Stomach (tissue), 9 donors: ENCODE data around the gene CNPY4. TPM values are rescaled to one million over a fixed set of nuclear protein-coding genes. Genes with fewer than 3 reads are reported as not detected.

ENCODE experiments used
- DNase-seq, 2 donors: peaks; one replicate each; pipeline versions ENCODE4 v3.0.0 to v3.0.0-alpha.2; 2013 to 2019
- H3K27ac ChIP-seq, 5 donors: fragments of 200-600 bp in 4 of 5; sonication (generic) in 4 of 5; one replicate each; pipeline ENCODE4 v1.5.1; 2013 to 2019; ENCODE audit warnings: mild to moderate bottlenecking in 1 of 5, moderate library complexity in 1 of 5
- H3K27me3 ChIP-seq, 3 donors: fragments of 200-600 bp; sonication (generic); one replicate each; pipeline ENCODE4 v1.5.1; 2017 to 2019; ENCODE audit warnings: mixed run types in 1 of 3
- H3K36me3 ChIP-seq, 4 donors: fragments of 200-600 bp; sonication (generic); 1 replicate in 3 of 4; 2 replicates in 1 of 4; pipeline ENCODE4 v1.5.1; 2016 to 2019
- H3K4me1 ChIP-seq, 4 donors: fragments of 200-600 bp; sonication (generic); one replicate each; pipeline ENCODE4 v1.5.1; 2016 to 2019
- H3K4me3 ChIP-seq, 4 donors: fragments of 200-600 bp; sonication (generic) in 3 of 4; one replicate each; pipeline ENCODE4 v1.5.1; 2016 to 2019; ENCODE audit warnings: mild to moderate bottlenecking in 1 of 4
- H3K9me3 ChIP-seq, 4 donors: fragments of 200-600 bp; sonication (generic); one replicate each; pipeline ENCODE4 v1.5.1; 2016 to 2019
- EP300 ChIP-seq: sonication (generic); formaldehyde crosslinking; IDR thresholded peaks from one replicate; pipeline ENCODE4 v1.6.1; 2017; ENCODE audit warnings: antibody characterized with exemption
- POLR2A ChIP-seq, 4 donors: fragments of 450-650 bp; IDR thresholded peaks; one replicate each; pipeline ENCODE4 v1.6.1; 2016; ENCODE audit warnings: antibody characterized with exemption in 4 of 4, control low read depth in 2 of 4, mild to moderate bottlenecking in 1 of 4, moderate library complexity in 1 of 4
- POLR2AphosphoS5 ChIP-seq, 3 donors: sonication (generic); formaldehyde crosslinking; IDR thresholded peaks; one replicate each; pipeline ENCODE4 v1.6.1; 2016; ENCODE audit warnings: antibody characterized with exemption in 3 of 3
- WGBS, 5 donors: extraction: QIAGEN DNeasy Blood & Tissue Kit in 3 of 5; methylation state at CpG; one replicate each; pipeline versions ENCODE4 v1.1.5 to v1.1.7; 2013 to 2018; 5-methylcytosine and 5-hydroxymethylcytosine counted together
- intact Hi-C: fragments of 100-400 bp; cut with DNase I; formaldehyde crosslinking; loops from one replicate; pipeline ENCODE4 v1.15.1; 2023; ENCODE audit warnings: low total_unique reads
- polyA plus RNA-seq, 3 donors: library from polyadenylated mRNA; stranded (reverse); fragments of 200-250 nt; gene quantifications; one replicate each; pipeline ENCODE4 v1.2.3, GENCODE V29; 2013
- total RNA-seq, 5 donors: library from RNA; depleted of rRNA; stranded (reverse); fragments of >200 nt; gene quantifications; one replicate each; pipeline versions ENCODE4 v1.1.0 to v1.2.3, GENCODE V29; 2014 to 2016
- TF ChIP-seq, protein P1 (sequence below), 7 experiments: fragments of 450-650 bp in 4 of 7; fragments of 200-600 bp in 3 of 7; sonication (generic) in 3 of 7; IDR thresholded peaks; one replicate each; pipeline ENCODE4 v1.5.1; 2016 to 2019; ENCODE audit warnings: antibody characterized with exemption in 7 of 7, control low read depth in 2 of 7, mild to moderate bottlenecking in 1 of 7
- donor health status: healthy with polysubstance abuse.
- donor health status: Bipolar disorder and iron deficiency.
- donor health status: healthy.

Gene CNPY4
- total and polyA plus RNA-seq, 8 donors, result 0.45 to 10.6 (median 6.0) TPM

DNA sequence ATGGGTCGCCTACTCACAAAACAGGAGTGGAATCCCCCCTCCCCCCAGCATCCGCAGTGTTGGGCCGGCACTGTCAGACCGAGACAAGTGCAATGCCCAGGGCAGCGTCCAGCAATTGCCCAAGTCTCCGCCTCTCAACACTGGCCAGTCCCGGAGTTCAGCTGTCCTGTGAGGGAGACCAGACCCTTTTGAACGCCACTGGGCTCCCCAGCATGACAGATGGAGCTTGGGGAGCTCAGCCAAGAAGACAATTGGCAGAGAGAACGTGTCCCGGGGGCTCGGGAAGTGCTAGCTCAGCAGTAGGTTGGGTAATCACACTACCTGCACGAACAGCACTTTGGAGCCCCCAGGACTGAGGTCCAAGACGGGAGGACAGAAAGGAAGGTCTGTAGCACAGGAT, 25.9 kb upstream of the CNPY4 start:
- intact Hi-C loops, result no loop called here
- peak; percentile 40 for TF ChIP-seq EP300
- no peak for TF ChIP-seq POLR2A (IDR thresholded peaks at IDR 0.05)
- TF ChIP-seq, protein P1, sequence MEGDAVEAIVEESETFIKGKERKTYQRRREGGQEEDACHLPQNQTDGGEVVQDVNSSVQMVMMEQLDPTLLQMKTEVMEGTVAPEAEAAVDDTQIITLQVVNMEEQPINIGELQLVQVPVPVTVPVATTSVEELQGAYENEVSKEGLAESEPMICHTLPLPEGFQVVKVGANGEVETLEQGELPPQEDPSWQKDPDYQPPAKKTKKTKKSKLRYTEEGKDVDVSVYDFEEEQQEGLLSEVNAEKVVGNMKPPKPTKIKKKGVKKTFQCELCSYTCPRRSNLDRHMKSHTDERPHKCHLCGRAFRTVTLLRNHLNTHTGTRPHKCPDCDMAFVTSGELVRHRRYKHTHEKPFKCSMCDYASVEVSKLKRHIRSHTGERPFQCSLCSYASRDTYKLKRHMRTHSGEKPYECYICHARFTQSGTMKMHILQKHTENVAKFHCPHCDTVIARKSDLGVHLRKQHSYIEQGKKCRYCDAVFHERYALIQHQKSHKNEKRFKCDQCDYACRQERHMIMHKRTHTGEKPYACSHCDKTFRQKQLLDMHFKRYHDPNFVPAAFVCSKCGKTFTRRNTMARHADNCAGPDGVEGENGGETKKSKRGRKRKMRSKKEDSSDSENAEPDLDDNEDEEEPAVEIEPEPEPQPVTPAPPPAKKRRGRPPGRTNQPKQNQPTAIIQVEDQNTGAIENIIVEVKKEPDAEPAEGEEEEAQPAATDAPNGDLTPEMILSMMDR (IDR thresholded peaks at IDR 0.05), result no peak
- TF ChIP-seq POLR2AphosphoS5 (IDR thresholded peaks at IDR 0.05), result peak in 2 of 3 donors; percentile 28 to 30
- peaks cover 9 to 52% (median 32%) of the 10 kb centered on the region in 4 donors for H3K4me1 ChIP-seq
- WGBS, 5 donors, result 41 to 66% (median 56%) methylated on average over 5 to 13 of the region's 13 CpGs
- H3K9me3 ChIP-seq, result no peaks in the 10 kb centered on the region
- H3K4me3 ChIP-seq, result no peak overlapping the region
- DNase-seq, result no peak
- peak overlapping the region in 3 of 5 donors; percentile 2 to 67 (median 58) for H3K27ac ChIP-seq
- H3K36me3 ChIP-seq, result peaks cover 80 to 87% (median 84%) of the 10 kb centered on the region in 4 donors
- no peaks in the 10 kb centered on the region for H3K27me3 ChIP-seq

GRCh38 chr7:100093925-100094486, 25.4 kb upstream of the CNPY4 start:
- H3K4me1 ChIP-seq, result peaks cover 9 to 55% (median 35%) of the 10 kb centered on the region in 4 donors
- peaks cover 85 to 92% (median 90%) of the 10 kb centered on the region in 4 donors for H3K36me3 ChIP-seq
- WGBS, 5 donors, result 79 to 87% (median 85%) methylated on average over 16 of the region's 16 CpGs
- no peaks in the 10 kb centered on the region for H3K9me3 ChIP-seq
- no peaks in the 10 kb centered on the region for H3K27me3 ChIP-seq
- DNase-seq, result no peak
- H3K27ac ChIP-seq, result peak overlapping the region in 3 of 5 donors; percentile 2 to 67 (median 58)
- intact Hi-C loops, result no loop called here
- TF ChIP-seq, protein P1 (IDR thresholded peaks at IDR 0.05), result no peak
- no peak for TF ChIP-seq POLR2AphosphoS5 (IDR thresholded peaks at IDR 0.05)
- TF ChIP-seq EP300, result no peak
- no peak for TF ChIP-seq POLR2A (IDR thresholded peaks at IDR 0.05)
- H3K4me3 ChIP-seq, result no peak overlapping the region

DNA sequence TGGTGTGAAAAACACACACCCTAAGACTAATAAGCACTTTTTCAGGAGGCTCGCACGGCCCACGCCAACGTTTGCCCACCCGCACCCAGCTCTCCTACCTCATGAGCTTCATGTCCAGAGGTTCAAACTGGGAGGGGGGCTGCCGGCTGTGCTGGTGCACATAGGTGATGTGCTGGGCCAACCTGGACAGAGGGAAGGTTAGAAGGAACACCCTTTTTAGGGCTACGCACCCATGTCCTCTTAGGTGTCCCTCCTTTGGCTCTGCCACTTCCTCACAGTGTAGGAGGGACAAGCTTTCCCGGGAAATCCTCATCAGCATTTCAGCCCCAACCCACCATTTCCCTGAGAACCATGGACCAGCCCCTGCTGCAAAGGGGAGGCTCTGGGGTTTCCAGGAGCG, 24.1 kb upstream of the CNPY4 start:
- H3K36me3 ChIP-seq, result peaks cover 87 to 94% (median 92%) of the 10 kb centered on the region in 4 donors
- no peak overlapping the region for H3K27ac ChIP-seq
- H3K4me1 ChIP-seq, result peaks cover 12 to 53% (median 34%) of the 10 kb centered on the region in 4 donors
- no peaks in the 10 kb centered on the region for H3K27me3 ChIP-seq
- WGBS, 5 donors, result 76 to 82% (median 79%) methylated on average over 9 of the region's 9 CpGs
- intact Hi-C loops, result no loop called here
- no peak overlapping the region for H3K4me3 ChIP-seq
- H3K9me3 ChIP-seq, result no peaks in the 10 kb centered on the region
- TF ChIP-seq EP300 (no peak), POLR2AphosphoS5 (IDR thresholded peaks at IDR 0.05) (no peak), POLR2A (IDR thresholded peaks at IDR 0.05) (no peak)
- TF ChIP-seq, protein P1 (IDR thresholded peaks at IDR 0.05), result no peak
- DNase-seq, result no peak

DNA sequence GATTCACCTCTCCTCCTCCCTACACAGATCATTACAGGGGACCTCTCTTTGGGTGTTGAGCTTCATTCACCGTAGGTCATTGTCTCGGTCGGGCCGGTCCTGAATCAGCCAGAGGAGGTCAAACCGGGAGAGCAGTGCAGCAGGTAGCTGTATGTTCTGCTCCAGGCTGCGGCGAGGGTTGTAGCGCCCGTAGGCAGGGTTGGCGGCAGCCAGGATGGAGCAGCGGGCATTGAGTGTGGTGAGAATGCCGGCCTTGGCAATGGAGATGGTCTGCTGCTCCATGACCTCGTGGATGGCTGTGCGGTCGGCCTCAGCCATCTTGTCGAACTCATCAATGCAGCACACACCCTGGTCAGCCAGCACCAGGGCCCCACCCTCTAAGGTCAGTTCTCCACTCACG, 23.7 kb upstream of the CNPY4 start:
- Histone ChIP-seq H3K36me3 (peaks cover 83 to 90% (median 88%) of the 10 kb centered on the region in 4 donors), H3K4me1 (peaks cover 12 to 53% (median 34%) of the 10 kb centered on the region in 4 donors), H3K27me3 (no peaks in the 10 kb centered on the region), H3K9me3 (no peaks in the 10 kb centered on the region), H3K27ac (no peak overlapping the region), H3K4me3 (no peak overlapping the region)
- WGBS, 5 donors, result 88 to 93% (median 91%) methylated on average over 16 to 17 of the region's 17 CpGs
- no peak for TF ChIP-seq POLR2A (IDR thresholded peaks at IDR 0.05)
- no peak for TF ChIP-seq POLR2AphosphoS5 (IDR thresholded peaks at IDR 0.05)
- TF ChIP-seq, protein P1 (IDR thresholded peaks at IDR 0.05), result no peak
- no peak for TF ChIP-seq EP300
- intact Hi-C loops, result no loop called here
- no peak for DNase-seq
